Measurements from ENCODE around the gene COL5A1. TPM values are rescaled to one million over a fixed set of nuclear protein-coding genes. Genes with fewer than 3 reads are reported as not detected.

Gene COL5A1
- total RNA-seq (2021; fragmentation: NEBNext Ultra II Directional; extraction: Animal tissue kit (Norgen Biotek cat#: 25700)) = 100 to 1,000 TPM; 196 to 308 (median 225) TPM
- long read RNA-seq, partial matches to known transcripts = 80 of 142 reads
- long read RNA-seq, other reads (novel, unspliced or antisense) = 61 of 142 reads

- Mint-ChIP-seq H3K4me1 (ENCODE audit: low read depth) (peaks cover 34% of the 10 kb centered on the region), H3K27me3 (ENCODE audit: insufficient read depth) (peaks cover 9% of the 10 kb centered on the region), H3K4me3 (peak within 1 kb of the TSS; percentile 97), H3K27ac (peak within 1 kb of the TSS; percentile 94), H3K36me3 (ENCODE audit: low read depth) (peaks cover 23% of the 10 kb centered on the region), H3K9me3 (no peaks in the 10 kb centered on the region)
- TF ChIP-seq, protein P1, sequence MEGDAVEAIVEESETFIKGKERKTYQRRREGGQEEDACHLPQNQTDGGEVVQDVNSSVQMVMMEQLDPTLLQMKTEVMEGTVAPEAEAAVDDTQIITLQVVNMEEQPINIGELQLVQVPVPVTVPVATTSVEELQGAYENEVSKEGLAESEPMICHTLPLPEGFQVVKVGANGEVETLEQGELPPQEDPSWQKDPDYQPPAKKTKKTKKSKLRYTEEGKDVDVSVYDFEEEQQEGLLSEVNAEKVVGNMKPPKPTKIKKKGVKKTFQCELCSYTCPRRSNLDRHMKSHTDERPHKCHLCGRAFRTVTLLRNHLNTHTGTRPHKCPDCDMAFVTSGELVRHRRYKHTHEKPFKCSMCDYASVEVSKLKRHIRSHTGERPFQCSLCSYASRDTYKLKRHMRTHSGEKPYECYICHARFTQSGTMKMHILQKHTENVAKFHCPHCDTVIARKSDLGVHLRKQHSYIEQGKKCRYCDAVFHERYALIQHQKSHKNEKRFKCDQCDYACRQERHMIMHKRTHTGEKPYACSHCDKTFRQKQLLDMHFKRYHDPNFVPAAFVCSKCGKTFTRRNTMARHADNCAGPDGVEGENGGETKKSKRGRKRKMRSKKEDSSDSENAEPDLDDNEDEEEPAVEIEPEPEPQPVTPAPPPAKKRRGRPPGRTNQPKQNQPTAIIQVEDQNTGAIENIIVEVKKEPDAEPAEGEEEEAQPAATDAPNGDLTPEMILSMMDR (IDR thresholded peaks at IDR 0.05) = peak; percentile 57
- peak; percentile 92 for DNase-seq
These were observed at the start of gene COL5A1 for GRCh38 chr9:134641173-134641989. TSS of gene COL5A1 (plus strand) at chr9:134641803. CDS start at chr9:134642188, 385 bp downstream.

DNA sequence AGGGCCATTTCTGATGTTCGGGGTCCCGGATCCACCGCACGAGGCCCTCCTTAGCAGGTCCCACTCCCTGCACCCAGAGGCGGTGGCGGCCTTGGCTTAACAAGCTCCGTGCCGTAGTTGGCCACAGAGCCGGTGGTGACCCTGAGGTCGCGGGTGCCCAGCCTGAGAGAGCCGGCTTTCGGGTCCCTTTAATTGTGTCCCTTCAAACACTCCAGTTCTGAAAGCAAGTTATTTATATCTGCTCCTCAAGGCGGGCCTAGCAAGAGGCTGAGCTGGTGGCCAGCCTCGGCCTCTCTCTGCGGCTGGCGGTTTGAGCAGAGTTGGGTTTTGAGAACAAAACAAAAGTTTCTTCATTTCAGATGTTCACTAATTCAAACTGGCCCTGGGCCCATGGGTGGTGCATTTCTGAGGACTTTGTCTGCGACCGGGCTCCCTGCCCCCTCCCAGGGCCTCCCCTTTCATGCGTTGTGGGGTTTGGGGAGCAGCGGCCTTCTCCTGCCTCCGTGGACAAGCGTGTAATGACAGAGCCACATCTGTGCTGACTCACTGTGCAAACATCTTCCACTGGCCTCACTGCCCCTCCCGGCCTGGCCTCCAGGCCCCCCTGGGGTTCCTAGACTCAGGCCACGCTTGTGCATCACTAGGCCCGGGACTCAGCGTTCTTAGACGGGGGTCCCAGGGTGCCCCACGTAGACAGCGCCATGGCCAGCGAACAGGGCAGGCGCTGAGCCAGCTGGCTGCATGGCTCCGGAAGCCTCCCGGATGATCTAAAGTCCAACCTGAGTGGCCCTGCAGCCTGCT lies 49.4 kb upstream of the COL5A1 start:
- Mint-ChIP-seq H3K4me1 (ENCODE audit: low read depth) (peaks cover 38% of the 10 kb centered on the region), H3K27ac (peak overlapping the region; percentile 84), H3K36me3 (ENCODE audit: low read depth) (no peaks in the 10 kb centered on the region), H3K4me3 (peak overlapping the region; percentile 67), H3K27me3 (ENCODE audit: insufficient read depth) (no peaks in the 10 kb centered on the region; the same call in 1 of the 2 replicates), H3K9me3 (no peaks in the 10 kb centered on the region)
- DNase-seq = peak; percentile 87
- TF ChIP-seq, protein P1 (IDR thresholded peaks at IDR 0.05) = no peak

DNA sequence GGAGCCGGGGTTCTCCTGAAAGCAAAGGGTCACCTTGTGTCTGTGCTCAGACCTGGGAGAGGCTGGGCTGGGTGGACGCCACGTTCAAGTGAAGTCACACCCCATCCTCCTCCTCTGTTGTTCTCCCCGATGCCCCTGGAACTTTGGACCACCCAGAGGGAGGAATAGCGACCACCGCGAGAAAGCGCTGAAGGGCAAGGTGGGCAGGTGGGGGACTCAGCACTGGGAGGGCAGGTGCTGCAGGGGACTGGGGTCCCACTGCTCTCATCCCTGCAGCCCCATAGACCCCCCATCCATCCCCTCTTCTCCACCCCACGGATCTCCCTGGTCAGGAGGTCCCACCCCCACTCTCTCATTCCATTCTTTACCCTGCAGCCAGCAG lies 48.8 kb upstream of the COL5A1 start:
- Mint-ChIP-seq H3K9me3 (no peaks in the 10 kb centered on the region), H3K27ac (peak overlapping the region; percentile 84)
- DNase-seq = no peak

DNA sequence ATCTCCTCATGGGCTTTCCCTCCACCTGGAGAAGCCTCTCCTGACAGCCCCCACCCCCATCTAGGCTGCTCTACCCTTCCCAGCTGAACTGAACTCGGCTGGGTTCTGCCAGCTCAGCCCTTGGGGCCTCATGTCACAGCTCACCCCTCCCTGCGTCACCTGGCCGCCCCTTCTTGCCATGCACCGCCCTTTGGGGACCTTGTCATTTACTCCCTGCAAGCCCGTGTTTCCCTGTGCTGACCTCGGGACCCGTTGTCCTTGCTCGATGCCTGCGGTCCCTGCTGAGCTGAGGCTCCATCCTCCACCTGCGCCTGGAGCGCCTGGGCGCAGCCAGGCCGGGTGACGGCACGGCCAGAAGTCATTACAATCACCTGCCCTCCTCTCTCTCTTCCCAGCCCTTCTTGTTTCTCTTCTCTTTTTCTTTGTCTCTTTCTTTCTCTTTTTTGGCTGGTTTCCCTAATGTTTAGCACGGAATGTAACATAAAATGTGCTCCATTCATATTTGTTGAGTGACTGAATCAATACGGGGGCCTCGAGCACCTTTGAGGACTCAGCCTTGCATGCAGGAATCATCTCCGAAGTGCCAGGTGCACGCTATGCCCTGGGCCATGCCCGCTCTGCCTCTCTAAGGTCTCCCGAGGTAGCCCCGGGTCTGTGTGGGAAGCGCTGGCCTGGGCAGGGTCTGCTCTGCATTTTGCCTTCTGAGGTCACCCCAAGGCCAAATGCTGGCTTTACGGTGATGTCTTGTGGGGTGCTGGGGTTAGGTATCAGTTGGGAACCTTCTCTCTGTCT lies 48.1 kb upstream of the COL5A1 start:
- no peak for DNase-seq
- H3K36me3 Mint-ChIP-seq (ENCODE audit: low read depth) = no peaks in the 10 kb centered on the region
- H3K9me3 Mint-ChIP-seq = no peaks in the 10 kb centered on the region
- no peaks in the 10 kb centered on the region; the same call in 1 of the 2 replicates for H3K27me3 Mint-ChIP-seq (ENCODE audit: insufficient read depth)
- peak overlapping the region; percentile 84 for H3K27ac Mint-ChIP-seq
- TF ChIP-seq, protein P1 (IDR thresholded peaks at IDR 0.05) = no peak
- H3K4me1 Mint-ChIP-seq (ENCODE audit: low read depth) = peaks cover 38% of the 10 kb centered on the region
- H3K4me3 Mint-ChIP-seq = no peak overlapping the region

More for the DNA sequence above, 48.8 kb upstream of the COL5A1 start:
- TF ChIP-seq, protein P1 (IDR thresholded peaks at IDR 0.05) = no peak
- Mint-ChIP-seq H3K4me3 (peak overlapping the region; percentile 67; the same call in 1 of the 2 replicates), H3K36me3 (ENCODE audit: low read depth) (no peaks in the 10 kb centered on the region), H3K4me1 (ENCODE audit: low read depth) (peaks cover 38% of the 10 kb centered on the region), H3K27me3 (ENCODE audit: insufficient read depth) (no peaks in the 10 kb centered on the region; the same call in 1 of the 2 replicates)
